Measurements from ENCODE around the gene ATG13.
"Not testable (repeated sequence)": the region's sequence is repeated elsewhere in the genome, so short reads cannot be mapped to it uniquely, and the experiment has no call there.

ATG13 gene

GRCh38 chr11:46617134-46617971 is at the start of gene ATG13, which contains the start of gene HARBI1:
ATG13 (plus strand) TSS chr11:46617553; CDS start chr11:46644292, 26,739 bp downstream.
HARBI1 (minus strand) TSS chr11:46617227; CDS start chr11:46616237, 990 bp downstream.
- DNase-seq: peak; percentile 88 to 92

- DNase-seq: no peak
These were observed 46.5 kb upstream of the ATG13 start for GRCh38 chr11:46570790-46571398.

GRCh38 chr11:46574656-46575055 is 42.7 kb upstream of the ATG13 start:
- DNase-seq: no peak

- no peak for DNase-seq
These were observed 40.3 kb upstream of the ATG13 start for GRCh38 chr11:46577058-46577457.

GRCh38 chr11:46582588-46582987 is 34.8 kb upstream of the ATG13 start:
- no peak for DNase-seq

- not testable (repeated sequence) for DNase-seq
These were observed 33.8 kb upstream of the ATG13 start for GRCh38 chr11:46583513-46583912.

GRCh38 chr11:46588131-46588530 is 29.2 kb upstream of the ATG13 start:
- DNase-seq: no peak

GRCh38 chr11:46588915-46589314 is 28.4 kb upstream of the ATG13 start:
- DNase-seq: no peak

GRCh38 chr11:46590740-46591605 is 26.4 kb upstream of the ATG13 start:
- no peak for DNase-seq

GRCh38 chr11:46593550-46594373 is 23.6 kb upstream of the ATG13 start, which contains the start of gene AMBRA1:
AMBRA1 (minus strand) TSS chr11:46594023; CDS start chr11:46548380, 45,643 bp downstream.
- peak; percentile 81 to 85 for DNase-seq

GRCh38 chr11:46594374-46594700 is 23.0 kb upstream of the ATG13 start:
- DNase-seq: no peak

- DNase-seq: no peak
These were observed 22.6 kb upstream of the ATG13 start for GRCh38 chr11:46594785-46595184.

- DNase-seq: no peak
These were observed 20.2 kb upstream of the ATG13 start for GRCh38 chr11:46597155-46597554.

- DNase-seq: no peak
These were observed 19.6 kb upstream of the ATG13 start for GRCh38 chr11:46597609-46598219.

GRCh38 chr11:46599340-46600193 is 17.8 kb upstream of the ATG13 start:
- no peak for DNase-seq

GRCh38 chr11:46600194-46600960 is 17.0 kb upstream of the ATG13 start:
- DNase-seq: no peak

- DNase-seq: no peak
These were observed 16.2 kb upstream of the ATG13 start for GRCh38 chr11:46601129-46601528.

GRCh38 chr11:46603704-46604308 is 13.5 kb upstream of the ATG13 start:
- no peak for DNase-seq

- no peak for DNase-seq
These were observed 12.6 kb upstream of the ATG13 start for GRCh38 chr11:46604796-46605195.

GRCh38 chr11:46607516-46607915 is 9.8 kb upstream of the ATG13 start:
- DNase-seq: no peak

Data from stimulated activated CD4-positive, alpha-beta T cell treated with anti-CD3 and anti-CD28 coated beads, Interleukin-2, amount 100 ng/mL, for 48 hours (primary cell).